ENCODE measurements around the gene RBM19.

The RBM19 gene

DNA sequence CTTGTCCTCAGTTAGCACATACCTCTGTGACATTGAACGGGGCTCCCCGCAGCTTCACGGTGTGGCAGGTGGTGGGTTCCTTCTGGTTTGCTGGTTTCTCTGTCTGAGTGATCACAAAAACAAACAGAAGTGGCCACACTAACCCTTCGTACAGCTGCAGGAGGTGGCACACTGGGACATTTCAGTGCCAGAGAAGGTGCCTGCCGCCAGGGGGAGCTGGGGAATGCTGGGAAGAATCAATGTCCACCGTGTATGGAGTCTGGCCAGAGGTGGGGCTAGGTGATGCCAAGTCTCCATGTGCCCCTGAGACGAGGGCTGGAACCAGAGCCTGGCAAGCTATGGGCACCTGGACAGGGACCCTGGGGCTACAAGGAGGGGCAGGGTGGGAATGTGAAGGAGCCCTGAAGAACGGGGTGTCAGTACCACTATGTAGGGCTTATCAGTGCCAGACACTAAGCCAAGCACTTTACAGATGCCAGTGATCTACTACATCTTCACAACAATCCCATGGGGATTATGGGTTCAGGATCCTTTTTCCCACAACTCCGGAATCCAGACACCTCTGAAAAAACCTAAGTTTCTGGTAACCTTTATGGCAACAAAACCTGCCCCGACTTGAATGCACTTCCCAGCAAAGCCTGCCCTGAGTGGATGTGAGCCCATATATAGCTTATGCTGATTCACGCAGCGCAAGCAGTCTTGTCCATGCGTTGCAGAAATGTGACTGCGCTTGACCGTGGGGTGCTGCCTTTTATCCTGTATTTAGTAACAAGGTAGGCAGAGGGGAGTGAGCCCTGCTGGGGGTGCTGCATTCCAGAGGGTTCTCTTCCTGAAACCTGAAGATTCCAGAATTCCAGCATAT, 10.8 kb downstream of the RBM19 start:
- no peak for DNase-seq

- no peak for DNase-seq
These were observed 11.6 kb downstream of the RBM19 start for GRCh38 chr12:113954547-113954946.

- DNase-seq: no peak
These were observed 15.3 kb downstream of the RBM19 start for GRCh38 chr12:113950873-113951272.

DNA sequence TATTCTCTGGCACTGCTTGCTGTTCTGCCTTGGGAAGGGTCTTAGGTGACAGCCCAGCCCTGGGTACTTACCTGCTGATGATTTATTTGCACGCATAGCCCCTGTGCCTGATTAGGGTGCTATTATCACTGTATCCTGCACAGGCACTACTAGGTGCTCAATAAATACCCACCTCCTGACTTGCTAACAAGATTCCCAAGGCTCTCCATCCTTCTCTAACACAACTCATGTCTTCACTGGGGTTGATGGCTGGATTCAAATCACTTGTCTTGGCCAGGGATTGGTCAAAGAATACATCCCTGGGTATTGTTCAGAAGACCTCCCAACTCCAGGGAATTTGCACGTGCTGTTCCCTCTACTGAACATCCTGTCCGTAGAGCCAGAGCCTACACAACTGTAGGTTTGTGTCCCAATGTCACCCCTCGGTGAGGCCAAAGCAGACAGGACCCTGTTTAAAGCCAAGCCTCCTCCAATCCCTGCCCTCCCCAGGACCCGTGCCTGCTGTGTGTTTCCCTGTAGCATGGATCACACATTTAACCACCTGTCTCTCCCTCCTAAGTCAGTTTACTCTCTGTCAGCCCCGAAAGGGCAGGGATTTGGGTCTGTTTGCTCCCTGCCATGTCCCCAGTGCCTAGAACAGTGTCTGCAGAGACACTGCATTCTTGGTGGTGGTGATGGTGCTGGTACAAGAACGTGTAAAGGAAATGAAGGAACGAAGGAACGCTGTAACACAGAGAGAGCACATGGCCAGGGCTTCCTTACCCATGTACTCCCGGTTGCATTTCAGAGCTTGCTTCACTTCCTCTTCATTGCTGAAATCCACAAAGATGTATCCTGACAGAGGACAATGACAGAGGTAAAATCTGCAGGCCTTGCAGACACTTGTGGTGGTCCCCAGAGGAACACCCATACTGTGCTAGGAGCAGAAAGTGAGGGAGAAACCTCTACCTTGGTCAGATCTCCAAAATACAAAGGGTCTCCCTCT, 16.5 kb downstream of the RBM19 start:
- DNase-seq: no peak

GRCh38 chr12:113948151-113948914, 17.8 kb downstream of the RBM19 start:
- DNase-seq: no peak

DNA sequence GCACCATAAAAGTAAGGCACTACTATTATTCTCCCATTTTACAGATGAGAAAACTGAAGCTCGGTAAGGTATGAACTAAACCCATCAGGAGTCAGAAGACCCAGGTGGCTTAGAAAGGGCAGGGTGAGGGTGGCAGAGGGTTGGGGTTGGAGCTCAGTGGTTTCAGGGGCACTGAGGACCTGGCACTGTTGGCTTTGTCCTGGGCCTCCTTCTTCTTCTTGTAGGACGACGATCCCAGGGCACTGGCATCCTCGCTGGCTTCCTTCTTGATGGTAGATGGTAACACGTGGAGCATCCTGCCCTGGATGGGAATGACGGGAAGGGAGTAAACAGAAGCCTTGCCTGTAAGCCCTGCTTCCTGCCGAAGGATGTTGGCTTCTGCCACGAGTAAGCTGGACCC, 19.9 kb downstream of the RBM19 start:
- DNase-seq: no peak

DNA sequence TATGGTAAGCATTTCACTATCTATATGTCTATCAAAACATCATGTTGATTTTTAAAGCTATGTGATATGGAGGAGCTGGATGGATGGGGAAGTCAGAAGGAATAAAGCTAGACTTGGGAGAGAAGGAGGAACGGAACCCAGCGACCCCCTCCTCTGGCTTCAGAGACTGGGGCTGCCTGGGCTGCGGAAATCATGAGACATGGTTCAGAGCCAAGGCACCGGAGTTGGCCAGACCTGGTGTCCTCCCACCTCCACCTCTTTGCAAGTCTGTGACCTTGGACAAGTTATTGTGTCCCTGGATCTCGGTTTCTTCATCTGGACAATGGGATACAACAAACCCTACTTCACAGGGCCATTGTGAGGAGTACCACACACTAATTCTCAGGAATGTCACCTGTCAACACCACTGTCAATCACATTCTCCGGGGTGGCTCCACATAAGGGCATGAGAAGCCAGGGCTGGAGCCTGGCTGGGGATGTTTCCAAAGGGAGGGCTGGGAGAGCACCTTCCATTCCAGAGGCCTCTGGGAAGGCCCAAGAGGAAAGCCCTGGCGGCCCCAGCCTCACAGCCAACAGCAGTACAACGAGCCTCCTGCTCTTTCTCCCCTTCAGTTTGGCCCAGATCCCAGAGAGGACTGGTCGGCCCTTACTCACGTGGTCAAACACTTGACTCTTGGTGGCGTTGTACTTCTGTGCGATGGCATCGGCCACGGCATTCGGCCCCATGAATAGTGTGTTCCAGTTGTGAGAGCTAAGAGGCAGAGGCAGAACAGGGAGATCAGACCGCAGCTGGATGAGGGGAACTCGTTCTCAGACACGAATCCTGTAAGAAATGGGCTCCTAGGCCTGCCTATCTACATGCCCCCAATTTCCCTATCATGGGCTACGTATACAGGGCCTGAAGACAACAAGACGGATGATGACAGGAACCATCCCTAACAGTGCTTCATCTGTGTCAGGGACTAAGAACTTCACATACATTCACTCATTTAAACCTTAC, 20.7 kb downstream of the RBM19 start:
- no peak for DNase-seq

DNA sequence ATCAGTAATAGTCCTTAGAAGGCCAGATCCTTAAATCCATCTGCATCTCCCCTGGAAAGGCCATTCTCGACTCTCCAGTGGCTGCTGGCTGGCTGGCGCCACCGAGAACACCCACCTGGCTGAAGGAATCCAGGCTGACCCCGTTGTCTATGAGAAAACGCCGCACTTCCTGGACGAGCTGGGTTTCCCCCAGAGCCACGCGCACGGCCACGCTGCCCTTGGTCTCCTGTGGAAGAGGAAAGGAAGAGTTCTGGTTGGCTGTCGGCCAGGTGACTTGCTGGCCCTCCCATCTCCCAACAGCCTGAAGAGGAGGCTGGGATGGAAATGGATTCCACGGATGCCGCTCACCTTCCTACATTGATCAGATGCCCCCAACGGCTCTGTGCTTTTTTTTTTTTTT, 23.9 kb downstream of the RBM19 start:
- DNase-seq: no peak

GRCh38 chr12:113941208-113941486, 25.0 kb downstream of the RBM19 start:
- DNase-seq: no peak

- no peak for DNase-seq
These were observed 25.5 kb downstream of the RBM19 start for GRCh38 chr12:113940357-113941207.

DNA sequence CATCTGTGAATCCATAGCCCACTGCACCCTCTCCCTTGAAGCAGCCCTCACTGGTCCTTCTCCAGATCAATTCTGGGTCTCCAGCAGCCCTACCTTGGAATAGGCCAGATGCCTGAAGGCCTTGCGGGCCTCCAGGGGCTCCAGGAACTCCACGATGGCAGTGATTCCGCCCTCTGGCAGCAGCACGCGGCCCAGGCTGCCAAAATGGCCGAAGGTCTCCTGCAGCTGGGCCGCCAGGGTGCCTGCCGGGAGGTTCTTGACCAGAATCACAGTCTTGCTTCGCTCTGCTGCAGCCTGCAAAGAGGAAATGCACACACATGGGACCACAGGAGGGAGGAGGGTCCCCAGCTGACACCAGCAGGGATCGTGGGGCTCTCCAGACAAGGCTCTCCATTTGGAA, 26.3 kb downstream of the RBM19 start:
- DNase-seq: no peak

- DNase-seq: no peak
These were observed 27.7 kb downstream of the RBM19 start for GRCh38 chr12:113938471-113938870.

GRCh38 chr12:113936460-113936859, 29.7 kb downstream of the RBM19 start:
- no peak for DNase-seq

GRCh38 chr12:113935459-113935858, 30.7 kb downstream of the RBM19 start:
- no peak for DNase-seq

DNA sequence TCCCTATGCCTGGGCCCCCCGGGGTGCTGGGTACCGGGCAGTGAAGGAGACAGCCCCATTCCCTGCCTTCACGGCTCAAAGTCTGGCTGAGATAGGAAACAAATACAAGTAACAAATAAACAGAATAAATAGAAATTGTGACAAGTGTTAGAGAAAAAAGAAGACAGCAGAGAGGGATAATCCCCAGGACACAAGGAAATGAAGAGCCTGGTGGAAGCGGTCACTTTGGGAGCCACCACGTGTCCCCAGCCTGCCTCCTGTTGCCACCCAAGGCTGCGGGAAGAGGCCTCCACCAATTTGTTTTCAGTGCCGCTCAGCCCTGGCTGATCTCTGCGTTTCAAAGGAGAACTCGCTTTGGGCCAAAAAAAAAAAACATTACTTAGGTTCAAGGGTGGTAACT, 31.2 kb downstream of the RBM19 start:
- no peak for DNase-seq

DNA sequence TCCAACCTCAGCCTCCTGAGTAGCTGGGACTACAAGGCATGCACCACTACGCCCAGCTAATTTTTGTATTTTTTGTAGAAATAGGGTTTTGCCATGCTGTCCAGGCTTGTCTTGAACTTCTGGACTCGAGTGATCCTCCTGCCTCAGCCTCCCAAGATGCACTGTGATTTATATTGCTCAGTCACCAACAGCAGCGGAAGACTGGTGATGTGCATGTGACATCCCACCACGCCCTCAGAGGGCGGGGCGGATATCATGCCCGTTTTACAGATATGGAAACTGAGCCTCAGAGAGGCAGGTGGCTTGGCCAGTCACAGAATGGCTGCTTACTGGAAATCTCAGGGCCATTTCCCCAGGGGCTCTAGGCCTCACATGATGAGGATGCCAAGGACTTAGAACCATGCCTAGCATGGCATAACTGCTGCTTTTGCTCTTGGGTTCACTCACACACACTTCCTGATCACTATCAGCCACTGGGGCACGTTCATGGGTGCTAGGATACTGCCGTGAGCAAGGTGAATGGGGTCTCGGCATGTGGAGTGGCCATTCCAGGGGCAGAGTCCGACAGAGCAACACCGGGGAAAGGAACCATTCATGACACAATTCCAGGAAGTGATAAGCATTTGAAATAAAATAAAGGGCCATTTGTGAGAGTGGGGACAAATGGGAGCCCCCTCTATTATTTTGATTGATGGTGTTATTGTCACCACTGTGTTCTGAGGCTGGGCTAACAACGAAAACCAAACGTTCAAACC, 31.9 kb downstream of the RBM19 start:
- DNase-seq: no peak

GRCh38 chr12:113933201-113933786, 32.8 kb downstream of the RBM19 start:
- DNase-seq: no peak

DNA sequence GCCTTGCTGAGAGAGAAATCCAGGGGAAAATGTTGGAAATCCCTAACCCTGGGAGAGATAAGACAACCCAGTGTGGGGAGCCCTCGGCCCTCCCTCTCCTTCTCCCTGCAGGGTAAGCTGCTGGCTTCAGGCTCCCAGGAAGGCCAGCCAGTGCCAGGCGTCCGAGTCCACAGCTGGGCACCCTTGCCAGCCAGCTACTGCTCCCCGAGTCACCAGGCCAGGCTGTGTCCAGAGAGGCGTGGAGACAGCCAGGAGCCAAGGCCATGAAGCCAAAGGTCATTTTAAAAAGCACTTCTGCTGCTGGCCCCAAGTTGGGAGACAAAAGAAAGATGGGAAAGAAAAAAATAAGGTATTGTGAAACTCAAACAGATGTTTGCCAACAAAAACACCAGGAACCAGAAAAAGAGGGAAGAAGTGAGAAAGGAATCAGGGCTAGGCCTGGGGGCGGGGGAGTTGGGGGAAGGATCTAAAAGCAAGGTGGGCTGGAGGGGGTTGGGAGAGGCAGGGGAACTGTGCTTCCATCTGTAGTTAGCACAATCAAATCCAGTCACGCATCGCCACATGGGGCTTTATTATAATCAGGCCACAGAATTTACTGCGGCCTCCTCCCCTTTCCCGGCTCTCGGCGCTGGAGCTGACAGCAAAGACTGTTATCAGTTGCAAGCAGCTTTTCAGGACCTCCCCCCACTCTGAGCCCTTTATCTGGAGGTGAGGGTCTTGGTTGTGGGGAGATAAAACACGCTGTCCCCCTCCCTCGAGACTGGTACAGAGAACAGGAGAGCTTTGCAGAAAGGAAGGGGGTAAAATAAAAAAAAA, 33.5 kb downstream of the RBM19 start:
- no peak for DNase-seq

- no peak for DNase-seq
These were observed 34.6 kb downstream of the RBM19 start for GRCh38 chr12:113931517-113931916.

All from activated CD8-positive, alpha-beta memory T cell treated with anti-CD3 and anti-CD28 coated beads for 24 hours (primary cell).